CD4-positive, alpha-beta T cell treated with Interleukin-15 for 4 hours (primary cell): ENCODE results near the gene CAST.
A peak's percentile ranks its signal among the peaks of the same experiment; 100 is the strongest.

ENCODE experiments used
- DNase-seq: peaks from one replicate; pipeline ENCODE4 v3.0.0-alpha.2; 2020; ENCODE audit warnings: low spot score

The CAST gene

DNA sequence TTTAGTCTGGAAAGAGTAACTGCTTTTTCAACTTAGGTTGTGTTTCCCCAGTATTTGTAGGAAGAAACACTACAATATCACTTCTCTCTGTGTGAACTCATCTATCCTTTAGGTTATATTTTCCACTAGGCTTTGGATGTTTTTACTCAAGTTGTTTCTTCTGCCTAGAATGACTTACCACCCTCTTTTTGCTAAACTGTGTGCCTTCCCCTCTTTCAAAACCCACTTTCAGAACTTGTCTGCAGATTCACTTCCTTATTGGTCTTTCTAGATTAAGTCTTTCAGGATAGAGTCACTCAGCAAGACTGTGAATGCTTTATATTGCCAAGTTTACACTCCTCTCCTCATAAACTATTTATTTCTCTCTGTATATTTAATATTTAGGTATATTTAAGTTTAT is 14.2 kb upstream of the CAST start:
- DNase-seq: no peak

DNA sequence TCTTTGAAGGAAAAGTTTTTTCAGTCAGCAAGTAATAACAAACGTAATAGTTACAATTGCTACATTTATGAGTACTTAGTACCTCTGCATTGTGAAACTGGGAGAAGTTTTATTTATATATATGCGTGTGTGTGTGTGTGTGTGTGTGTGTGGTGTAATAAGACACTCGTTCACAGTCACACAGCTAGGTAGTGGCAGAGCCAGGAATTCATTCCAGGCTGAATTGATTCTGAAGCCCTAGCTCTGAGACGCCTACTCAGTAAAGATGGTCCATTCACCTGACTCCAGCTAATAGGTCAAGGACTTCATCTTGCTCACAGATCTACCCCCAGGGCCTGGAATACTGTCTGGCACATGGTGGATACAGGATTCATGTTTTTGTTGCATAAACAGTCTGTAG is 13.6 kb upstream of the CAST start:
- DNase-seq: no peak

DNA sequence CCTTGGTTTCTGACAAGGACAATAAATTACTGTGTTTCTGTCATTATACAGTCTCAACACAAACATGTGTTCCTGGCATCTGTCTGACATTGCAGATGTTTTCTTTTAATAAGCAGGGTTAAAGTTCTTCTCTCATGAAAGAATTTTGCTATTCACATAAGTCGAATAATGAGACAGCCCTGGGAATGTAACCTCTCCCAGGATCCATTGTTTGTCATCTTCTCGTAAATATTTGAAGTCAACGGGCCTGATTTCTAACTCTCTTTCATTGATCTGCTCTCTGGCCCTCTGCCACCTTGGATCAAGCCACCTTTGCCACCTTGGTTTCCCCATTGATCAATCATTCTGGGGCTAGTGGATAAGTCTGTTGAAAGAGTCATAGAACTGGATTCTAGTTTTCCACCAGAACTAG is 12.9 kb upstream of the CAST start:
- DNase-seq: no peak

DNA sequence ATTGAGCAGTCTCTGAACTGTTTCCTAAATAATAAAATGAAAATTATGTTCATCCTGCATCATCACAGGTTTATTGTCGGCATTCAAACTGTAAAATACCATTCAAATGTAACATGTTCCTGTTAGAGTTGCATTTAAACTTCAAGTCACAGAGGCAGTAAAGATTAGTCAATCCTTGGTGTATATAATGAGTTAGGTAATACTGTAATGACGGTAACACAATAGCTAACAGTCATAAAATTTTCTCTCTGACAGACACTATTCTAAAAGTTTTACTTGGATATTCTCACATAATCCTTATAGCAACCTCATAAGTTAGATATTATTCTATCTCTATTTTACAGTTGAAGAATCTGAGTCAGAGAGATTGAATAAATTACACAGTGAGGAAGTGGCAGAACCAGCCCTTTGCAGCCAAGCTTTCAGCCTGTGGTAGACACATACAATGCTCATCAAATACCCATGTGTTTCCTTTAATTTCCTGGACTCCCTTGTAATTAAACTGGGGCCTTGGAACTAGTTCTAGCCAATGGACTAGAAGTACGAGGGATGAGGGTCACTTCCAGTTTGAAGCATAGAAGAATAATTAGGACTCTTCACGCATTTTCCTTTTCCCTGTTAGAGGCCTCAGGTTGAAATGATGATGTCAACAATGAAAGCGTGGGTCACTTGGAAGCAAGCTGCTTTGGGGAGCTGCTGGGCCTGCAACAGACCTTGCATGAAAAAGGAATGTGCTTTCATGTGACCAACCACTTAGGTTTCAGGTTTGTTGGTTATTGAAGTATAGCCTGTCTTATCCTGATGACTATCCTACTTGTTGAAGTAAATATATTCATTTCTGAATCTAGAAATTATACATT is 12.3 kb upstream of the CAST start:
- DNase-seq: no peak

DNA sequence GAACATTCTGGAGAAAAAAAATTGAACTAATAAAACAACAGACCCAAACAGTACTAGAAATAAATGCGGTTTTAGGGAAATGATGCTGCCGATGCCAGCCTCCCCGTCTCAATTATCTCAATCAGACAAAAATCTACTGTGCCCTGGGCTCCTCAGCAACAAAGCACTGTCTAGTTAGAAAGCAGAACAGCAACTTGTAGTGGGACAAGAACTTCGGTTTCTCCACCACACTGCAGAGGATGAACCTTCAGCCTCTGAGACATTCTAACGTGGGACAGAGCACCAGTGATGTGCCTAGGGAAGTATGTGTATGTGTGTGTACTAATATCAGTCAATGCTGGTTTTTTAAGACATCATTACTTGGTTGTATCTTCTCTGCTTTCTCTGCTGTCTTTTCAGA is 11.1 kb upstream of the CAST start:
- no peak for DNase-seq

DNA sequence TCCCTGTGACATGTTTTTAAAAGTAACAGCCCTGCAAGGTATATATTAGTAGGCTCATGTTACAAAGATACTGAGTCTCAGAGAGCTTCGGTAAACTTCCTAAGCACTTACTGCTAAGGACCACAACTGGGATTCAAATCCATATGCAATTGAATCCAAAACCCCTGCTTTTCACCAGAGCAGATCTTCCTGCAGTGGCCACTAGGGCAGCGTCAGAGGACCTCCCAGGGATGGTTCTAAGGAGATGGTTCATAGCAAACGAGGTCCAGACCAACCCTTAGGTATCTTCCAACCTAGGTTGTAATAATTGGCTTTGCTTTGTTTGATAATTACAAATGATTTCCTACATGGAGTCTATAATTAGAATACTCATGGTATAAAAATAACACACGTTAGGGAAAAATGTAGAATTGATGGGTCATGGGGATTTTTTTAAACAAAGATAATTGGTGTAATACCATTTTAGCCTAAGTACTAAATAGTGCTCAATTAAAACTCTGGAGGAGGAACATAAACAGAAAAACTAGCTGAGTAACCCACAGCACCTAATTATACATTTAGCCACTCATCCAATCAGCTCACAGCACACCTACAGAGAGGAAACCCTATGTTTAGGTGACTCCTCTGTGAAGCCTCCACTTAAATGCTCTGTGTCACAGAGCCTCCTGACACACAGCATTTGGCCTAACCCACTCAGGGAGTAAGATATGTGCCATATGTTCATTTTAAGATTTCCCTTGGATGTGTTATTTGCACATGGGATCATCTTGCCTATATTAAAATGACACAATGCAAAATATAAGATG is 10.0 kb upstream of the CAST start:
- DNase-seq: no peak

DNA sequence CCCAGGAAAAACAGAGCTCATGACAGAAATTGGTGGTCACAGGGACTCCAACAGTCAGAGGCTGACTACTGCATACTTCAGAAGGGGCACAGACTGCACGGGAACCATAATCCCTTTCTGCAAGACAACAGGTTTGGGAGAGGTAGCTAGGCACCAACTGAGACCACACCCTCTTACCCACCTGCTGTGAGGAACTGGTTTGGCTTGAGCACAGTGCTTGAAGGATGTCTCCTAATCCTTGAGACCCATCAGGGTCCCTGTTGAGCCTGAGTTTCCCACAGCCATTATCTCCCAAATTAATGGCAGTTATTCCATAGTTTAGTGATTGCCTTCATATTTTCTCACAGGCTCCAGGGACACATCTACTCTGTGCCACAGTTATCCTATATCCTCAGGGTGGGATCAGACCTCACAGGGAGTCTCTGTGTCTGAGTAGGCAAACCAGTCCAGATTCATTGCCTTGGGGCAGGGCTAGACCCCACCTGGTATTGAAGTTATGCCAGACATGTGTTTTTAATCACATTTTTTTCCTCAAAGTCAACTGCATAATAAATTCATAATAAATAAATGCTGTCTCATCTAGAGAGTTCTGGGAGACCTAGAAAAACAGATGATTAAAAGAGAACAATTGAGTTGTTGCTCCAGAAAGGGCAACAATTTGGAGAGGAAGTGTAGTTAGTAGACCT is 9.3 kb upstream of the CAST start:
- DNase-seq: no peak

DNA sequence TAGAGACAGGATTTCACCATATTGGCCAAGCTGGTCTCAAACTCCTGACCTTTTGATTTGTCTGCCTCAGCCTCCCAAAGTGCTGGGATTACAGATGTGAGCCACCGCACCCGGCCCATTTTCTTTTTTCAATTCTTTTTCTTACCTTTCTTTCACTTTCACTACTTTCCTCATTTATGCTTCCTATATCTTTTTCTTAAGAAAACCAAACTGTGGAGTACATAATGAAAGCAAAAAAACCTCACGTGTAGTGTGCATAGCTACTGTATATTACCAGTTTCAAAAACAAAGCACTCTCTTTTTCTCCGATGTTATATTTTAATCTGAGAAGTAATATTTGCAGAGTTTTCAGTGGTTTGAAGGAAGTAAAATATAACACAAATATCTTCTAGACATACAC is 8.0 kb upstream of the CAST start:
- DNase-seq: no peak

DNA sequence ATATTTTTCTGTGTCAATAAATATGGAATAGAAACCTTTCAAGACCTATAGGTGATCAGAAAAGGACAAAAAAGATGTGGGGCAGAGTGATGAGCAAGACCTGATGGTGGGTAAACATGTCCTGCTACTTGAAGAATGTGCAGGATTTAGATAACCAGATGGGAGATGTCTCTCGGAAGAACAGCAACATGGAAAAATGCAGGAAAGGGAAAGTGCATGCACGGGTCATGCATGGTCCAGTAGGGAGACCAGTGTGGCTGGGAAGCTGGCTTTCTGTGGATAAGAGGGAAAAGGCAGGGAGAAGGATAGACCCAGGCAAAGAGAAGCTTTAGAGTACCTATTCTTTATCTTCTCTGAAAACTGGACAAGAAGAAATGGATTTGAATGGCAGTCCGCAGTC is 7.1 kb upstream of the CAST start:
- DNase-seq: no peak

DNA sequence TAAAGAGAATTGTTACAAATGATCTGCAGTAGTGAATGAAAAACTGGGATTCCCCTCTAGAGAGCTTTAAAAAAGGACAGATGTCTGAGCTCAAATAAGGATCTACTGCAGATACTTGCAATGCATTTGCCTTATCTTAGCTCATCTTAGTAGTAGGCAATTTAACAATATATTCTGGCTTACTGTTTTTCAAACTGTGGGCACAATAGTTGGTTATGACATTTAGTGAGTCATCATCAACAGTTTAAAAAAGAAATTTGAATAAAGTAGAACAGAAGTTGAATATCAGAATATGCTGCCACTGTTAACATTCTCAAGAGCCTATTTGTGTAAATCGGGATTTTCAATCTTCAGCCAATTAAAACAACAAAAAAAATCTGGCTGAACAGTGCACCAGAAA is 6.7 kb upstream of the CAST start:
- DNase-seq: peak; percentile 29

DNA sequence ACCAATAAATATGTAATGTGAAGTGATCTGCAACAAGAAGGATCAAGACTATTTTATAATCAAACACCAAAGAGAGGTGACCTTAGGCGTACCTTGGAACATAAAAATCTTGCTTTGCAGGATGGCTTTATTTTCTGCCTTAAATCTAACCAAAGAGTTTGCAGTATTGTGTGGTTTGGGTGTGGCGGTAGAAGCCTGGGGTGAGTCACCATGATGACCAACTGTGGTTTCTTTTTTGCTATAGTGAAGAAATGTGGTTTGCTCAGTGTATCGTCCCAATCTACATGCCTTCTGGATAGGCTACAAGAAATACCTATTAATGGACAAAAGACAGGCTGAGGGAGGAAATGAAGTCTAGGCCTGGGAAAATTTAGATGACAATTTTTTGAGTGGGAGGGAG is 5.1 kb upstream of the CAST start:
- DNase-seq: peak; percentile 76

DNA sequence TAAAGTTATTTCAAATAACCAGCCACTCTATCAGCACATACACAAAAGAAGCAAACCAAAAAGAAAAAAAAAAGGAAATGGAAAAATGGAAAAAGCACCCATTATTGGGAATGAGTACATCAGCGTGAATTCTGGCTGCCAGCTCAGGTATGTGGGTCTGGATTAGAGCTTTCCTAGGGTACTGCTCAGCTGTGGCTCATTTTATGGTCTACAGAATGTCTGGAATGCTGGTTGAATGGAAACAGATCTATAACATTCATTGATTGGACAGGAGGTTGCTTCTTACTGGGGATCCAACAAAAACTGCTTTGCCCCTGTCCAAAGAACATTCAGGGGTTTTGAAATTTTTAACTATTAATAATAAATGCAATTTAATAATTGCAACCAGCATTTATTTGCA is 3.9 kb upstream of the CAST start:
- DNase-seq: no peak

DNA sequence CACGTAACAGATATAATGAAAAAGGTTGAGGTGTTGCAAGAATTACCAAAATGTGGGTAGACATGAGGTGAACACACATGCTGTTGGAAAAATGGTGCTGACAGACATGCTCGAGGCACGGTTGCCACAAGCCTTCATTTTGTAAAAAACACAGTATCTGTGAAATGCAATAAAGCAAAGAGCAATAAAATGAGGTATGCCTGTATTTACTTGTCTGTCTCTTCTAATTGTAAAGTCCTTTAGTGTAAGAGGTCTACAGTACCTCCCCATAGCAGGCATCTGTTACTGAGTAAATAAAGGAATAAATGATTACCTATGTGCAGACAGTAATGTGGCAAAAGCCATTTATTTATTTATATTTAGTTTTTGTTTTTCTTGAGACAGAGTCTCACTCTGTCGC is 3.0 kb upstream of the CAST start:
- DNase-seq: no peak

DNA sequence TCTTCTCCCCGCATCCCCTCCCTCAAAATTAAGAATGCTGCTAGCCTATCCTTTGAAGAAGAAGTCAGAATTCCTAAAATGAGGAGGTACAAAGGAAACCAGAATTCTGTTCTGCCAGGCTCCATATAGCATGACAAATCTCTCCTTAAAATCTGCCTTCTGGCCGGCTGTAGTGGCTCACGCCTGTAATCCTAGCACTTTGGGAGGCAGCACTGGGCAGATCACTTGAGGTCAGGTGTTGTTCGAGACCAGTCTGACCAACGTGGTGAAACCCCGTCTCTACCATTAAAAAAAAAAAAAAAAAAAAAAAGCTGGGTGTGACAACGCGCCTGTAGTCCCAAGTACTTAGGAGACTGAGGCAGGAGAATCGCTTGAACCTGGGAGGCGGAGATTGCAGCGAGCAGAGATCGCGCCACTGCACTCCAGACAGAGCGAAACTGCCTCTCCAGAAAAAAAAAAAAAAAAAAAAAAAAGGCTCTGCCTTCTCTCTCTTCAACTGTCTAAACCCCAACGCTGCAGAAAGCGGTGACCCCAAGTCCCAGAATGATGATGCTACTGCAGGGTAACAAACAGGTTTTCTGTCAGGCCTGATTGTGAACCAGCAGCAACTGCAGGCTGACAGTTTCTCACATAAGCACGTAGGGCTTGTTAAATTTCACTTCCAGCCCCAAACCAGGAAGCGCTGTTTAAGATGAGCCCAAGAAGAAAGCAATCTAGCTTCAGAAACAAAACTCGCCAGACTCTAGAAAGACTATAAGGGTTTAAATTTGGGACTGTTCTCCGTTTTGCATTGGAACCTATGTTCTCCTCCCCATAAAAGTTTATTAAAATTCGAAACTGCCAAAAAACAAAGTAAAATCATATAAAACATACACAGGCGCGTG is 963 bp upstream of the CAST start:
- DNase-seq: peak; percentile 61

DNA sequence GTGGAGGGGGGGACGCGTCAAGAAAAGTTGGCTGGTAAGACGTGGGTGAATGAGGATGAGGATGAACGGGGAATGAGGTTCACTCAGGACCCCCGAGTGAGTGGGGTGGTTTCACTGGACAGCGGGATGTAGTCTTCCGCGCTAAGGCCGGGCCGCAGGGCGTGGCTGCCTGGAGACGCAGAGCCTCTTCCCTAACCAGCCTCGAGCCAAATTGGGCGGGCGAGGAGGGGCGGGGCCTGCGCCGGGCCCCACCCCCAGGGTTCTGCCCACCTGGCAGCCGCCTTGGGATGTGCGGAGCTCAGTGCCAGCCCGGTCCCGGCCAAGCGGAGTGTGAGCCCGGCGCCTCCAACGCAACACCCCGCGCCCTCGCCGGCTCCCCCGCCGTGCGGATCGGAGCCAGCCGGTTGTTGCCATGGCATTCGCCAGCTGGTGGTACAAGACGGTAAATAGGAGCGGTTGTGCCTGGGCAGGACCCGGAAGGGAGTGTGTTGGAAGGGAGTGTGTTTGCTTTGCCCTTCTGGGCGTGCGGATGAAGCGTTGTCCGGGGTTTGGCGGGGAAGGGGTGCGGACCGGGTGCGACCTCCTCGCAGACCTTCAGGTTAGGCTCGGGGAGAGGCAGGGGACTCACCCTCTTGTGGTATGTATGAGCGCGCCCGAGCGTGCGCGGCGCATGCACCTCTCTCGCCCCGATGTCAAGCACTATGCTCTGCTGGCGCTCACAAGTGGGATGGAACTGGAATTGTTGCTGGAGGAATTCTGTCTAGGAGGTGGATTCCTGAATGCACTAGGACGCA is 746 bp downstream of the CAST start:
- DNase-seq: peak; percentile 85

DNA sequence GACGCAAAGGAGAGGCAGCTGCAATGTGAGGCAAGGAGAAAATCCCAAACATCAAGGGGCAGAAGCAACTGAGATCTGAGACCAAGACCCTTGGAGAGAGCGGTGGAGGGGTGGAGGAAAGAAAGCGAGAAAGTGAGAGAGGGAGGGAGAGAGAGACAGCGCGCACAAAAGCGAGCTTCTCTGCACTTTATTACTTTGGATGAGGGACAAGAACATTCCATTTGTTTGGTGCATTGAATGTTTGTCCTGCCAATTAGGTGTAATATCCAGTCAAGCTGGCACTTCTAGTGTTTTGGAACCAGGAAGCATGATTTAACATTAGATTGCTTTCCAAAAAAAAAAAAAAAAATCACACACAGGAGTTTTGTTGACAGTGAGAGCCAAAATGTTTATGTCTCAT is 1.4 kb downstream of the CAST start:
- DNase-seq: no peak

DNA sequence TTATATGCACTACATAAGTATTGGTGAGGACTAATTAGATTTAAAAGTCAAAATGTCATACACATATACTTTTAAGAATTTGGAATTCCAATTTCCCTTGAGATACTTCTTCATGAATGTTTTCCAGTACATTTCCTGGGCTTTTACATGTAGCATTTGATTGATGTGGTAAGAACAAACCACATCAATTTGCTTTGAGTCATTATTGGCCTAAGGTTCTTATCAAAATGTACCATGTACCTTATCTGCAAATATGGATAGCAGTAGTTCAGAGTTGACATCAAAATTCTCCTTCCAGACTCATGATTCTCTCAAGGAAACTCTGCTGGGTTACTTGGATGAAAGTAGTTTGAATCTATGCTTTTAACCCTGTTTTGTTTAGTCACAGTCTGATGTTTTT is 2.5 kb downstream of the CAST start:
- peak; percentile 50 for DNase-seq

DNA sequence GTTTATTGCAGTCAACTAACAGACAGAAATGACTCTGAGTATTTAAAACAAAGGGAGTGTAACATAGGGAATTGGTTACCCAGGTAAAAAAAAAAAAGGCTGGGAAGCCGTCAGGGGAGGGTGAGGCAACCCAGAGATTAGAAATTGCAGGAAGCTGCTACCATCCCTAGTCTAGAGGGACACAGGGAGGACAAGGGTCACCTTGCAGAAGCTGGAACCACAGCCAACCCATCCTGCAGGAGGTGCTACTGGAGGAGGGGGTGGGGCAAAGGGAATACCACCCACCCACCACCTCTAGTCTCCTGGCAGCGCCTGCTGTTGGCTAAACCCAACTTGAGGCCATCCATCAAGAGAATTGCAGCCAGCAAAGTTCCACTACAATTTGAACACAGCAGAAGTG is 6.5 kb downstream of the CAST start:
- DNase-seq: no peak

DNA sequence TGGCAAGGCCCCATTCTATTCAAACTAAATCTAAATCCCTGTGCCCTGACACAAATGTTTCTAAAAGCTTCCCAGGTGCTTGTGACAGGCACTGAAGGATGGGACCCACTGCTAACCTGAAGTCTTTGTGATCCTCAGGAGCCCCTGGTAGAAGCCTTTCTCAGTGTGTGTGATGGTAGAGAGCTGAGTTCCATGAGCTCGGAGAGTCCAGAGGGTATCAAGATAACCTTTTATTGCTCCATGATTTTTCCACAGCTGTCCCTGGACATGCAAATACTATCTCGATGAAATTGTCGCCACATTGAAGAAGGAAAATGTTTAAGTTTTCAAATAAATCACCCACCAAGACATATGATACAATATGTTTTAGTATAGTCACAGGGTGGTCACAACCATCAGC is 7.7 kb downstream of the CAST start:
- no peak for DNase-seq

DNA sequence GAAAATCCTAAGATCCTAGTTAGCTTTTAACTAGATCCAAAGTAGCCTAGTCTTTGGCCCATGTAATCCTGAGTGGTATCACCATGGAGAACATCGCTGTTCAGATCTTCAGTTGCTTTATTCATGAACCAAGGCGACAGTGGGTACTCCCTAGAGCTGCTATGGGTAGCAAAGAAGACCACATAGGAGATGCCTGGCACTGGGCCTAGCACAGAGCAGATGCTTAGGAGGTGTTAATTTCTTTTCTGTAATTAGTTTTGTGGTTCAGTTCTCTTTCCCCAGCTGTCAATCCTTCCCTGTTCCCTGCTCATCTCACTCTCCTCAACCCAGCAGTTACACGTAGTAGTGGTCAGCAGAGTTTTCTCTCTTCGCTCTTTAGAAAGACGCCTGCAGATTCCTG is 9.3 kb downstream of the CAST start:
- DNase-seq: no peak

DNA sequence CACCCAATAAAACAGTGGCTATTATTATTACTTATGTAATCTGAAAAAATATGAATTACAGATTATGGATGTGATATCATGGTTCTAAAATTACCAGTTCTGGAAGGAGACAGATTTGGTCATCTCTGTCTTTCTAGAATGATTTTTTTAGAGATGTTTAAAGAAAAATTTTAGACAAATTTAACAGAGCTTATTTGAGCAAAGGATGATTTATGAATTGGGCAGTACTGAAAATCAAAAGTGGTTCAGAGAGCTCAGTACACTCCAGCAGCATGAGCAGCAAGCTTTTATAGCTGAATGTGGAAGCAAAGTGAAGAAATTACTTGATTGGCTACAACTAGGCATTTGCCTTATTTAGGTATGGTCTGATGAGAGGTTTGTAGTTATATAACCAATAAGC is 11.0 kb downstream of the CAST start:
- DNase-seq: no peak
